Renal pelvis (tissue), 4 donors: ENCODE measurements around the gene JMJD7. TPM values are rescaled to one million over a fixed set of nuclear protein-coding genes. Genes with fewer than 3 reads are reported as not detected.

Experiments used
- DNase-seq: peaks from one replicate; pipeline ENCODE4 v3.0.0-alpha.2; 2013
- polyA plus RNA-seq, 3 donors: library from polyadenylated mRNA; unstranded; fragments of 120-200 nt; gene quantifications; one replicate each; pipeline ENCODE4 v1.2.1, GENCODE V29; 2013; ENCODE audit not compliant: insufficient read length in 3 of 3

JMJD7 gene
- polyA plus RNA-seq, 3 donors, result 10.0 to 15.3 (median 15.2) TPM

DNA sequence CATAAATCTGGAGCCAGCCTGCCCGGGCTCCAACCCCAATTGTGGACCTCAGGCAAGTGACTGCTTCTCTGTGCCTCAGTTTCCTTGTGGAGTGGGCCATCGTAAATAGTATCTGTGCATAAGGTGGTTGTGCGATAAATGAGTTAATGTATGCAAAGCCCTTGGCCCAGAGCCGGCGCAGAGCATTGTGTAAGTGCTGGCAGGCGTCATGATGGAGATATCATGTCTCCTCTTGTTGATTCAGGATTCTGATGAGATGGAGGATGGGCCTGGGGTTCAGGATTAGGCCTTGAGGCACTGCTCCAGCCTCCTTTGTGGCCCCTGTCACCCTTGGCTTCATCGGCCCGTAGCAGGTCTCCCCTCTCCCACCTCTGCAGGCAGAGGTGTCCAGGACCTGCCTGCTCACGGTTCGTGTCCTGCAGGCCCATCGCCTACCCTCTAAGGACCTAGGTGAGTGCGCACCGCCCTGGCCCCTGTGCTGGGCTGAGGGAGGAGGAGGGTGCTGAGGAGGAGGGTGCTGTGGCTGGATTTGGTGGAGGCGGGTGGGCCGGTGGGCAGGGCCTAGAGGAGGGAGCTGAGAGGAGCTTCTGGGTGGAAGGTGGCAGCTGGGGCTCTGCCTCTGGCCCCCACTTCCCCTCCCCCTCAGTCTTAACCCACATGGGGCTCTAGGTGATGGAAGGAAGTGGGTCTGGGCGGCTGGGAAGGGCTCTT, 12.0 kb downstream of the JMJD7 start:
- DNase-seq, result no peak

DNA sequence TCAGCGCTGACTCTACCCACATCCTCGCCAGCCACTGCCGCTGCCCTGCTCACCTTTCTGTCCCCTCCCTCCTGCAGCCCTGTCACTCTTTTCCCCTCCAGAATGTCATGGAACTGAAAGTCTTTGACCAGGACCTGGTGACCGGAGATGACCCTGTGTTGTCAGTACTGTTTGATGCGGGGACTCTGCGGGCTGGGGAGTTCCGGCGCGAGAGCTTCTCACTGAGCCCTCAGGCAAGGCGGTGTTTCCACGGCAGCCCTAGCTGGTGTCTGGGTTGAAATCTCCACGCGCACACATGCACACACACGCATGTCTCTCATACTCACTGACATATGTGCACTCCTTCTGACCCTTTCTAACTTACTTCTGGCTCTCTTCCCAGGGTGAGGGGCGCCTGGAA, 12.8 kb downstream of the JMJD7 start:
- DNase-seq, result no peak

DNA sequence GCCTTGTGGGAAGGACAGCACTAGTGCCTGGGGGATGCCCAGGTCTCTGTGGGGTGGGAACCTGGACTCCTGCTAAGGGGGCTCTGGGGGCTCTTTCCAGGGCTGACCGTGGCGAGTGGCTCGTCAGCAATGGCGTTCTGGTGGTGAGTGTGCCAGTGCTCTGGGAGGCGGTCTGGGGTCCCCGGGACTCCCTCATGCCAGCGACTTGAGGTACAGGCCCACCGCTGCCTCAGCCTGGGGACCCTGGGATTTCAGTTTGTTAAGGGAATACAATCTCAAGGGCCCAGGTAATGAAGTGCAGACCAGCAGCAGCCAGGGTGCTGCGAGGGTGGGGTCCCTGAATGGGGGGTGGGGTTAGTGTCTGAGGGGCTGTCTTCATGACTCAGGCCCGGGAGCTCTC, 13.2 kb downstream of the JMJD7 start:
- DNase-seq, result no peak

DNA sequence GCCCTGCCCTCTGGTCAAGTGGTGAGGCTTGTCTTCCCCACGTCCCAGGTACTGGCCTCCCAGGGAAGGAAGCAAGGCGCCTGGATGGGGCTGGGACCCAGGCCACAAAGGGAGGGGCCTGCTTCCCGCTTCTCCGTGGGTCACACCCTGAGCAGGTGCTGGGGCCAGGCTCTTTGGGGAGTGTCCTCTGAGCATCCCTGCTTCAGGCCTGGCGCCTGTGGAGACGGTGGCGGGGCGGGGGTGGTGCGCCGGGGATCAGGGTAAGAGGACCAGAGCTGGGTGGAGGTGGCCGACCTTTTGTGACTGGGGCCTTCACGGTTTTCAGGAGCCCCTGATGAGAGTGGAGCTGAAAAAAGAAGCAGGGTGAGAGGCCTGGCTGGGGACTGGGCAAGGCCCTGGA, 14.3 kb downstream of the JMJD7 start:
- no peak for DNase-seq

DNA sequence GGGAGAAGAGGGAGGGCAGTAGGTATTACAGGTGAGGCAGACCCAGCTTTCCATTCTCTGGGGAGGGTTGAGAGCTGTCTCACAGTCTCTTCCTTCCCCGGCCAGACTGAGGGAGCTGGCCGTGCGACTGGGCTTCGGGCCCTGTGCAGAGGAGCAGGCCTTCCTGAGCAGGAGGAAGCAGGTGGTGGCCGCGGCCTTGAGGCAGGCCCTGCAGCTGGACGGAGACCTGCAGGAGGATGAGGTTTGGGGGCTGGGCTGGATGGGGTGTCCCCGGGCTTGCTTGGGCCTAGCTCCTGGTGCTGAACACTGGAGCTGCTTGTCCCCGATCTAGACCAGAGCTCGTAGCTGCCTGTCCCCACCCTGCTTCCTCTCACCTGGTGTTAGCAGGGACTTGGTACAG, 15.7 kb downstream of the JMJD7 start:
- DNase-seq, result no peak

DNA sequence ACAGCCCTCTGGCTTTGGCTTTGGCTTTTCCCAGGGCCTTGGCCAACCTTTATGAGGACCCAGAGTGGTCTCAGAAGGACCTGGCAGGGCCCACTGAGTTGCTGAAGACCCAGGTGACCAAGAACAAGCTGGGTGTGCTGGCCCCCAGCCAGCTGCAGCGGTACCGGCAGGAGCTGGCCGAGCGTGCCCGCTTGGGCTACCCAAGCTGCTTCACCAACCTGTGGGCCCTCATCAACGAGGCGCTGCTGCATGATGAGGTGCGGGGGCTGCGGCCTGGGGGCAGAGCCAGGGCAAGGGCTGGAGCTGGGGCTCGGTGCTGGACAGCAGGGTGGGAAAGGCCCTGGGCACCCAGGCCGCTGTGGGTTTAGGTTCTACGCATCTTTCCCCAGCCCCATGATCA, 16.9 kb downstream of the JMJD7 start:
- no peak for DNase-seq

DNA sequence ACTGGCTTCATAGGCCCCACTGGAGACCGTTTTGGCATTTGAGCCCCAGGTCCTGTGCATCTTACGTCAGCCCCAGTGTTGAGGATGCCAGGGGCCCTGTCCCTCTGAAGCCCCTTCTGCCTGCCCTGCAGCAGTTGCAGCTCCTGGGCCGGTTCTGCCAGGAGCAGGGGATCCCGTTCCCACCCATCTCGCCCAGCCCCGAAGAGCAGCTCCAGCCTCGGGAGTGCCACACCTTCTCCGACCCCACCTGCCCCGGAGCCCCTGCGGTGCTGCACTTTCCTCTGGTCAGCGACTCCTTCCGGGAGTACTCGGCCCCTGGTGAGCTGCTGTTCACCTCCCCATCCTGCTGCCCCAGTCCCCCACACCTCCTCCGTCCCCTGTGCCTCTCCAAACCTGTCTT, 19.3 kb downstream of the JMJD7 start:
- no peak for DNase-seq

DNA sequence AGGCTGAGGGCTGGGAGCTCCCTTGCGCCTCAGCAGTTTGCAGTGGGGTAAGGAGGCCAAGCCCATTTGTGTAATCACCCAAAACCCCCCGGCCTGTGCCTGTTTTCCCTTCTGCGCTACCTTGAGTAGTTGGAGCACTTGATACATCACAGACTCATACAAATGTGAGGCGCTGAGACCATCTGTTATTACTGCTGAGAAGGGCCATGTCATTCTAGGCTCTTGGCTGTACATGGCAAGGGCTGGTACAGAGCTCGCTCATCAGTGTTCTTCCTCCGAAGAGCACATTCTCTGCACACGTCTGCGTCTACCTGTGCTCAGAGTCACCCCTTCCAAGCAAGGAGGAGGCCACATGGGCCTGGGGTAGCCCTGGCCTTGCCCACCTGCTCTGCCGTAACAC, 20.1 kb downstream of the JMJD7 start:
- DNase-seq, result no peak

DNA sequence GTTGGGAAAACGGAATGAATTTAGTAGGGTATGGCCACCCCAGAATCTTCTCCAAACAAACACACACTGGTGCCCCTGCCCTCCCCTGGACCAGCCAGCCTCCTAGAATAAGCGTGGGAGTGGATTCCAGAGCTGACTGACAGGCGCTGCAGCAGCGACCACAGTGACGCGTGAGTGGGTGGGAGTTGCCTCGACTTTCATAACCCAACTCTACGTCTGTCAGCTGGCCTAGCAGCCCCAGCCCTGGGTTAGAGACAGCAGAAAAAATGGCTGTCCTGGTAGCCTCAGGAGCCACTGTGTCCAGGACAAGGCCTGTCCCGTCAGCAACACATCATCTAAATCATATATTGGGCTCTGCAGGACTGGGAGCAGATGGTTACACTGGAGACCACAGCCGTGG, 20.7 kb downstream of the JMJD7 start:
- no peak for DNase-seq

DNA sequence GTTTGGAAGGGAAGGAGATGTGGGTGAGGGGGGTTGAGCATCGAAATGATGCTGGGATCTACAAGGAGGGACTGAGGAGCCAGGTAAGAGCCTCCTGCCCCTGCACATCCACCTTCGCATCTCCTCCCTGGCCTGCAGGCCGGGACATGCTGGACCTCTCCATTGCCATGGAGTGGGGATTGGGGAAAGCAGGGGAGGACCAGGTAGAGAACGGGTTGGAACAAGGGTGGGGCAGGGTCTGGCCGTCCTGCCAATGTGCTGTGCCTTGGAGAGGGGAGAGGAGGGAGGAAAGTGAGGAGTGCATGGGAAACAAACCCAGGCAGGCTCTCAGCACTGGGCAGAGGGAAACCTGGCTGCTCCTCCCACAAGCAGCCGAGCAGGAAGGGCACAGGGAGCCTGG, 21.3 kb downstream of the JMJD7 start:
- DNase-seq, result no peak

DNA sequence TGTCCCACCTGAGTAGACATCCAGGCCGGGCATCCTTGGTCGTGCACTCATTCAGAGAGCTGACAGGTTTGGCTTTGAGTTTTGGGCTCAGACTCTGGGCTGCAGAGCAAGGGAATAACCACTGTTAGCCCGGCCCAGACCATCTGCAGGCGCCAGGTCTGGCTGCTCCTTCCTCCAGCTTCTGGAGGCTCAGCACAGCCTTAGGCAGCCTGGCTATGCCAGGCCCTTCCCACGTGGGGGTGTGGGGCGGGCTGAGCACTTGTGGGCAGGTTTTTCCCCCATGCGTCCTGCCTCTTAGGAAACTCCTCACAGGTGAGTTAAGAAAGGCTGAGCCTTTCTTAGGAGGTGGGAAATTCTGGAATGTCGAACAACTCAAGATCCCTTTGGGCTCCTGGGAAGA, 22.0 kb downstream of the JMJD7 start:
- no peak for DNase-seq

DNA sequence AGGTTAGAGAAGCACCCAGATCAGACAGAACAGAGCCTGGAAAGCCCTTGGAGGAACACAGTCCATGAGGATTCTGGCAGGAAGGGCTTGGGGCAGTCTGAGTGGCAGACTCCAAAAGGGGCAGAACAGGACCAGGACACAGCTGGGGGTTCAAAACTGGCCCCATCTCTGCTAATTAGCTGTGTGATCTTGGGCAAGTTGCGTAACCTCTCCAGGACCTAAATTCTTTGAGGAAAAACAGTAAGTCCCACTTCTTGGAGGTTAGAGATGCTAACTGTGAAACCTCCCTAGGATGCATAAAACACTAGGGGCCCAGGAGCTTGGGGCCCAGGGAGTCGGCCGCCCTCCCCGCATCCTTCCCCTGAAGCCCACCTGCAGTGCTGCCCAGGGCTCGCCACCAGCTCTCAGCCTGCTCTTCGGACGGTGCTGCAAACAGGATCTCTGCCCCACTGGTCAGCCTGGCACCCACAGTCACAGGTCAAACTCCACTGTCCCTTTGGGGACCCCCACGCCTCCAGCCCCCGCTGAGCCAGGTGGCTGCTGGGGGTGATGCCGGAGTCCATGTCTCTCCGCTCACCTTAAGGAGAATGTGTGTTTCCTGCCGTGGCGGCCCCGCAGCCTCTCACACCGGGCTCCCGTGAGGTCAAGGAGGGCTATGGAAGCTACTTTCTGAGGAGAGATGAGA, 22.7 kb downstream of the JMJD7 start:
- DNase-seq, result no peak

DNA sequence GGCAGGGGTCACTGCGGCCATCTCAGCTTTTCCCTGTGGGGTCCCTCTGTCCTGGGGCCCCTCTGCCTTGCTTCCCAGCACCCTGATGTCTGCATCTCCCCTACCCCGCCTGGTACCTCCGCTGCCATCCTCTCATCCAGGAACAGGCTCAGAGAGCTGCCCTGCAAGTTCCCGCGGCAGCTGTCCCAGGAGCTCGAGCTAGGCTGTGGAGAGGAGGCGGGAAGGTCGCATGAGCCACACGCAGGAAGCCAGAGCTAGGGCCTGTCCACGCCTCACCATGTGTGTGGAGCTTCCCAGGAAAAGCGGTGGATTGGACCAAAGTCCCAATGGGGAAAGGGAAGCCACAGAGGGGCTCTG, 23.3 kb downstream of the JMJD7 start:
- DNase-seq, result no peak

DNA sequence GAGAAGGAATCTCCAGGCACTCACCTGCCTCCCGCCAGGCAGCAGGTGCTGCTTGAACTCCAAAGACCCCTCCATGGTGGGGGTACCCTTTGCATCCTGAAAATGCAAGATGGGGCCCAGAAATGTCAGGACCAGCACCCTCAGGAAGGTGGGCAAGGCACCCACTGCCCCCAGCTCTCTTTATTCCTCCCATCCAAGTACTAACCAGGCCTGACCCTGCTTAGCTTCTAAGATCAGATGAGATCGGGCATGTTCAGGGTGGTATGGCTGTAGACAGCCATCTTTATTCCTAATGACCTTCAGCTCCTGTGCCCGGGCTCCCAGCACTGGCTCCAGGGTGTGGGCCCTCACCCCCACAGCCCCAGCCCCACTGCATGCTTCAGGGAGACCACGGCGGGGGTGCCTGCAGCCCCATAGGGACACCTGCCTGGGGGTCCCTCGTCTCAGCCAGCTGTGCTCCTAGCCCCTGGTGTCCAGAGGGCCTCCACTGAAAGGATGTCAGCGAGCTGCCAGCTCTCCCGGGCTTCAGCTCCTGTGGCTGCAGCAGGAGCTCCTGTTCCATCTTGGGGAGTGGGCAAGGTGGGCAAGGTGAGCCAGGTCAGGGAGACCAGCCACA, 24.0 kb downstream of the JMJD7 start:
- DNase-seq, result no peak

DNA sequence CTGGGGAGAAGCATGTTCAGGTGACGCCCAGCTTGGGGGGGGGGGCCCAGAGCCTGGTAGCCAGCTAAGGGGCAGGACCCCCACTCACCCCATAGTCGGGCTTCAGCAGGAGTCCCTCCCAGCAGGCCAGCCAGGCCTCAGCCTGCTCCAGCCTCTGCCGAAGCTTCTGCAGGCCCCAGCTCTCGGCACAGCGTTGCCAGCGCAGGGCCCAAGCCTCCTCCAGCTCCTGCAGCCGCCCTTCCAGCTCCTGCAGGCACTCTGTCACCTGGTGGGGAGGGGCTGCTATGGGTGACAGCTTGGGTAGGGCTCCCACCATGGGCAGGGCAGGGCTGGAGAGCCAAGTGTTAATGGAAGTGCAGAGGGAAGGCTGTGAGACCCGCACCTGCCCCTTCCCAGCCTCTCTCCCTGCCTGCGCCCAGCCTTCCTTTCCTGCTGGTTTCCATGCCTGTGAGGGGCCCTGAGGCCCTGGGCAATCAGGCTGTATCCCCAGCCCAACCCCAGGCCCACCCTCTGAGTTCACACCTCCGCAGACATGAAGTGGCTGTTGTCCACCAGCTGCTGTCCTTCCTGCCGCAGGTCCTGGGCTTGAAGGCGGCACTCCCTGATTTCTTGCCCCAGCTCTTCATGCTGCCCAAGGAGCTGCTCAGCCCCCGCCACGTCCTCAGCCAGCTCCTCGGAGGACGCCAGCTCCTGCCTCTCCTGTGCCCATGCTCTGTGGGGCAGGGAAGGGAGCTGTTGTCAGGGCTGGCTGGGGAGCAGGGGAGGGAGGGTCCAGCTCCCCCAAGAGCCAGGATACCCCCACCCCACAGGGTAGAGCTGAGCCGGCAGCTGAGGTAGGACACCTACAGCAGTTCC, 25.1 kb downstream of the JMJD7 start:
- DNase-seq, result no peak

DNA sequence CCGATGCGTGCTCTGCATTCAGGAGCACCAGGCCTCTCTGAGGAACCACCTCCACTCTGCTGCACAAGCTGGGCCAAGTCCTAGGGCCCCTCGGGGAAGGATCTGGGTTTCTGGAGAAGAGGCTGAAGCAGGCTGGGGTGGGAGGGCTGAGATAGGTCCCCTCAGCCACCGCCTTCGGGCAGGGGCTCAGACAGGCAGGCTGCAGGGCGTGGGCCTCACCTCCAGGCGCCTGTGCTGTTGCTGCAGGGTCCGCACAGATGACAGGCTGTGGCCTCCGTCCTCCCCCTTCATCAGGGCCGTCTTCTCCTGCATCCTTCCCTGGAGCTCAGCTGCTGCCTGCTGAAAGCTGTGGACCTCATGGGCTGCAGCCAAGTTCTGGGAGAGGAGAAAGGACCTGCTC, 25.9 kb downstream of the JMJD7 start:
- no peak for DNase-seq

DNA sequence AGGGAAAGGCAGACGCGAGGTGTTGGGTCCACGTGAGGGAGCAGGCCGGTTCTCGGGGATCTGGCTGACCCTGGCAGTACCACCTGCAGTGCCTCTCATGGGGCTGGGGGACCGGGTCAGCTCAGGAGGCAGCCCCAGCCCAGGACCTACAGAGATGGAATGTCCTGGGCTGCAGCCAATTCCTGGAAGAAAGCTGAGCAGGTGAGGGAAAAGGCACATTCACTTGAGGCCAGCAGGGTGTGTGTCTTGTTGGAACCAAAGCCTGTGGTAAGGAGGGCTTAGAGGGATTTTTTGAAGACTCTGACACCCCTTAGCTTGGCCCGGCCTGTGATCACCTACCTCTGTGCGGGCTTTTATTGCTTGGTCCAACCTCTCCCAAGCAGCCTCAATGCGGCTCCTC, 26.6 kb downstream of the JMJD7 start:
- no peak for DNase-seq

DNA sequence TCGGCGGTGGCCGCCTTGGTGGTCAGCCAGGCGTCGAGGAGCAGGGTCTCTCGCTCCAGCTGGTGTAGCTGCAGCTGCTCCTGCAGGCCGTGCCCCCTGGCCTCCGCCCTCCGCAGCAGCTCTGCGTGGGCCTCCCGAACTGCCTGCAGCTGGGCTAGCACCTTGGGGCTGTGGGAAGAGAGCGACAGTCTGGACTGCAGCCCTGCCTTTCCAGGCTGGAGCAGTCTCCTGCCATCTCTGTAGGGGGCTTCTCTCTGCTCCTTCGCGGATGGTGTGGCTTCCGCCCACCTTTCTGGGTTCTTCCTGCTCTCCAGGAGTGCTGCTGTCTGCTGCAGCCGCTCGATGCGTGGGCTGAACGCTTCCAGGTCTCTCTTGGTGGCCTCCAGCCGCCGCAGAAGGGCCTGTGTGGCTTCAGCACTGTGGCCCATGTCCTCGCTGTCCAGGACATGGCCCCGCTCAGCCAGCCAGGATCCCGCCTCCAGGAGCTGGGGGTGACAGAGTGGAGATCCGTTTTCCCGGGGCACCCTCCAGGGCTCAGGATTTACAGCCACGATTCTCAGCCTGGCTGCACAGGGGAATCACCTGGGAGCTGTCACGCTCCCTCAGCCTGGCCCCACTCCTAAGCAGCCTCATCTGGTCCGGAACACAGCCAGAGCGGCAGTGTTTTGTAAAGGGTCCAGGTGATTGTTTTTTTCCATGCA, 27.5 kb downstream of the JMJD7 start:
- DNase-seq, result peak; percentile 62

DNA sequence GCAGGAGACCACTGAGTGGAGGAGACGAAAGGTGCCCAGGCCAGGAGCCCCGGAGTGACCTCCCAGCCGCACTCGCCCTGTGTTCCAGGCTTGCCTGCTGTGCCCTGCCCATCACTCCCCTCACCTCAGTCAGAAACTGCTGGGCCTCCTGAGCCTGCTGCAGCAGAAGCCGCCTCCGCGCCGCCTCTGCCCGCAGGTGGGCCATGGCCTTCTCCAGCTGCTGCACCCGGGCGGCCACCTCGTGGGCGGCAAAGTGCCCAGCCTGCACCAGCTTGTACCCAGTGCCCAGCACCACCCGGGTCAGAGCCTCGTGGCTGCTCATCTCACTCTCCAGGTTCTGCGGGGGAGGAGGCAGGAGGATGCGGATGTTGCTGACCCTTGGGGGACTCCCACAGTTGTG, 28.4 kb downstream of the JMJD7 start:
- no peak for DNase-seq

DNA sequence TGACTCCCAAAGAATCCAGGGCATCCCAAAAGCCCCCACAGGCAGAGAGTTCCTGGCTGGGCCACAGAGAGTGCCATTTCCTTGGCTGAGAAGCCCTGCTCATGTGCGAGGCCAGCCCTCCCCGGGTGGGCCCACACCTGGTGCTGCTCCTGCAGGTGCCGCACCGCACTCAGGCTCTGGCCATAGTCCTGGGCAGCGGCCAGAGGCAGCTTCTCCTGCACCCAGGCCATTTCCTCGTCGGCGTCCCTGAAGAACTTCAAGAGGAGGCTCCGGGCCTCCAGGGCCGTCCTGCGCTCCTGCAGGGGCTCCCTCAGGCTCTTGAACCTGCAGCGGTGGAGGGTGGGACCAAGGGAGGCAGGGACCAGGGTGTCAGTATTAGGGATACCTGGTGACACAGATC, 28.8 kb downstream of the JMJD7 start:
- DNase-seq, result no peak

DNA sequence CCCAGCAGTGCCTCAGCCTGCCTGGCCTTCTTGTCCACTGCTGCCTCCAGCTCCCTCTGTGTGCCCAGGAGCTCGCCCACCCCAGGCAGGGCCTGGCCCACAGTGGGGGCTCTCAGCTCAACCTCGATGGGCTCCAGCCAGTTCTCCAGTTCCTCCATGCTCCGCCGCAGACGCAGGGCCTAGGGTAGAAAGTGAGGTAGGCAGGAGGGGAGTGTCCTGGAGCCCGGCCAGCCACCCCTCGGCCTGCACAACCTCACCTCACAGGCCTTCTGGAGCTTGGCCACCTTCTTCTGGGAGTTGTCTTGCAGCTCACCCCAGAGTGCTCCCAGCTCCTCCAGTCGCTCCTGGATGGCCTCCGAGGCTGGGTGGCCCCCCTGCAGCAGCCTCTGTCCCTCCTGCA, 29.4 kb downstream of the JMJD7 start:
- no peak for DNase-seq

DNA sequence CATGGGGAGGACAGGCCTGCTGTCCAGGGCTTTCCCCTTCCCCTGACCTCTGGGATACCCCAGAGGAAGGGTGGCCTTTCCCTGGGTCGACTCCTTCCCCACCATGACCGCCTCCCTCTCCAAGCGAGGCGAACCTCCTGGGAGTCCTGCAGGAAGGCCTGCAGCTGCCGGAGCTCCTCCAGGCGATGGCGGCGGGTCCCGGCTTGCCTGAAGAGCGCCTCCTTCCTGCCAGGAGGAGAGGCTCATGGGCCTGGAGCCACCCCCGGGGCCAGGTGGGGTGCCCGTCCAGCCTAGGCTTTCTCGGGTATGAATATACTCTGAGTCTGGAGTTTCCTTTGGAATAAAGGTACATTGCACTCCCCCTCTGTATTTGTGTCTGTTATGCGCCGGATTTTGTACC, 30.9 kb downstream of the JMJD7 start:
- no peak for DNase-seq
